Activated T-cell treated with anti-CD3 and anti-CD28 coated beads, Interleukin-2, amount 50 U/mL, for 1 hour (primary cell): ENCODE measurements around the gene NXPE2.
"Not testable (repeated sequence)": the region's sequence is repeated elsewhere in the genome, so short reads cannot be mapped to it uniquely, and the experiment has no call there.

Source experiments
- DNase-seq: peaks from one replicate; pipeline ENCODE4 v3.0.0-alpha.2; 2020

NXPE2 gene

GRCh38 chr11:114678125-114679036 is at the start of gene NXPE2:
TSS of gene NXPE2 (plus strand) at chr11:114678527. CDS start at chr11:114678576, 49 bp downstream.
- no peak for DNase-seq

DNA sequence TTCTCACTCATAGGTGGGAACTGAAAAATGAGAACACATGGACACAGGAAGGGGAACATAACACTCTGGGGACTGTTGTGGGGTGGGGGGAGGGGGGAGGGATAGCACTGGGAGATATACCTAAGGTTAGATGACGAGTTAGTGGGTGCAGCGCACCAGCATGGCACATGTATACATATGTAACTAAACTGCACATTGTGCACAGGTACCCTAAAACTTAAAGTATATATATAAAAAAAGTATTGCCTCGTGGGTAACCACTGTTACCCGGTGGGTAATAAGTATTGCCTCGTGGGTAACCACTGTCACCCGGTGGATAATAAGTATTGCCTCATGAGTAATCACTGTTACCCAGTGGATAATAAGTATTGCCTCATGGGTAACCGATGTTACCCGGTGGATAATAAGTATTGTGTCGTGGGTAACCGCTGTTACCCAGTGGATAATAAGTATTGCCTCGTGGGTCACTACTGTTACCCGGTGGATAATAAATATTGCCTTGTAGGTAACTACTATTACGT is 46.8 kb upstream of the NXPE2 start:
- DNase-seq = not testable (repeated sequence)

DNA sequence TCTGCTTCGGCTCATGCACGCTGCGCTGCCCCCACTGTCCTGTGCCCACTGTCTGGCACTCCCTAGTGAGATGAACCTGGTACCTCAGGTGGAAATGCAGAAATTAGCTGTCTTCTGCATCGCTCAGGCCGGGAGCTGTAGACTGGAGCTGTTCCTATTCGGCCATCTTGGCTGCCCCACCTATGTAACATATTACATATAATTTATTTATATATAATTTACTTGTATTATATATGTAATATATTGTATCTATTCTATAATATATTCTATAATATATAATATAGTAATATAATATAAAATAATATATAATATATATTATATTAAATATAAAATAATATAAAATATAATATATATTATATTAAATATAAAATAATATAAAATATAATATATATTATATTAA is 38.9 kb upstream of the NXPE2 start:
- DNase-seq = not testable (repeated sequence)

DNA sequence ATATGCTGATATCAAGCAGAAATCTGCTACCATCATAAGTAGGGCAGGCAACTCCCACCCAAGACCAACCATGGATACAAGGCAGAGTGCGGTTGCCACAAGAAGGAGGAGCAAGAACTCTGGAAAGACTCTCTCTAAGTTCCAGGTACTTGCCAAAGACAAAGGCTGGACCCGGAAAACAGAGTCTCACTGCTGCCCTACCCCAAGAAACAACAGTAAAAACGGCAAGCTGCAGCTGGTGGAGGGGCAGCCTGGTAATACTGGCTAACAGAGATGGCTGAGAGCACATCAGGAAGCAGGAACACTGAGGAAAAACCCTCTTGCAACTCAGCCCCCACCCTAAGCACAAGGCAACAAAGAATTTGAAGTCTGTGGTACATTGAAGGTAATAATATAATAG is 27.7 kb upstream of the NXPE2 start:
- no peak for DNase-seq

- DNase-seq = no peak
Observed at GRCh38 chr11:114651145-114651718, 27.1 kb upstream of the NXPE2 start.

- DNase-seq = no peak
Observed at GRCh38 chr11:114653148-114653547, 25.2 kb upstream of the NXPE2 start.

DNA sequence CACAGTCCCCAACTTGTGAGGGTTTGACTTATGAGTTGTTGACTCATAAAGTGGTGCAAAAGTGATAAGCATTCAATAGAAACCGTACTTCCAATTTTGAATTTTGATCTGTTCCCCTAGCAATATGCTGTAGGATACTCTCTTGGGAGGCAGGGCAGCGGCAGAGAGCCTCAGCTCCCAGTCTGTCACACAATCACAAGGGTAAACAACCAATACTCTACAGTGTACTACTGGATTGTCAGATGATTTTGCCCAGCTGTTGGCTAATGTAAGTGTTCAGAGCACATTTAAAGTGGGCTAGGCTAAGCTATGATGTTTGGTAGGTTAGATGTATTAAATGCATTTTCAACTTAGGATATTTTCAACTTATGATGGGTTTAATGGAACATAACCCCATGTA is 13.7 kb upstream of the NXPE2 start:
- DNase-seq = no peak

DNA sequence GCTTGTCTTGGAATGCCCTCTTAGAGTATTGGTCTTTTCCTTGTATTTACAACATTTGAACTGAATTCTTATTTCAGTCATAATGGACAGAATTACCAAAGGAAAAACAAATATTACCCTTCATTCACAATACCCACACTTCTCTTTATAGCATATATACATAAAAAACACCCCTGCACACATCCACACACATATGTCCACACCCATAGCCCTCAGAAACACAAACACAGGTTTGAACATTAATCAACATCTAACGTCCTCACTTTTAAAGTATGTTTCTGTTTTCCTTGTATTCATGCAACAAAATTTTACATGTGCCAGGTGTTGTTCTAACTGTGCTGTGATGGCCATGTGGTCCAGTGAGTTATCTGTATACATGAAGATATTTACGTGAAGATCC is 11.6 kb upstream of the NXPE2 start:
- DNase-seq = no peak

DNA sequence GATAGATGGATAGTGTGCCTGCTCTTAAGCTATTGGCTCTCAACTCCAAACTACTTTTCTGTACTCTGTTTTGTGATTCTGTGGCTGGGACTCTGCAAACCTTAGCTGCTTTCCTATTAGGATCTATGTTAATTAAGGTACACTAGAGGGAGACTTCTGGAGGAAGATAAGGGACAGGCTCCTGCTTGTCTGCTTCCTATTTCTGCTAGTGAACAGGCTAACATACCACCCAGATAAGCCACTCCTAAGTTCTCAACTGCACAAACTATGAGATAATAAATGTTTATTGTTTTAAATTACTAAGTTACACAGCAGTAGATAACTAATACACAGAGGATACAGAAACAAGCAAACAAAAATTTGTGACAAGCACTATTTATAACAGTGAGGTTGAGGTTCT is 10.2 kb upstream of the NXPE2 start:
- no peak for DNase-seq

GRCh38 chr11:114673661-114674060 is 4.7 kb upstream of the NXPE2 start:
- DNase-seq = no peak

DNA sequence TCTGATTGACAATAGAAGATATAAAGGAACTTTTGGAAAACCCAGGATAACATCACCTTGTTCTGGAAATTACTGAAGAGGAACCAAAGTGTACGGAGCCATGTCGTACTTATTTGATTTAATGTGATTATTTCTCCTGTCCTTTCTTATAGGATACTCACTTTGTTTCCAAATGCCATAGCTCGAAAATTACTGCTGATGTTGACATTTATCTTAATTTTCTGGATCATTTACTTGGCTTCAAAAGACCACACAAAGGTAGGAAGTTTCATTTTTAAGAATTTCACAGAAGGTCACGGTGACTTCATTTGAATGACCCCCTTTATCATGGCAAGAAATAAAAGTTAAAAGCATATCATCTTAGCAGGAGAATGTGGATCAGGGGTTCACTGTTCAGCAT is 1.2 kb downstream of the NXPE2 start:
- no peak for DNase-seq

DNA sequence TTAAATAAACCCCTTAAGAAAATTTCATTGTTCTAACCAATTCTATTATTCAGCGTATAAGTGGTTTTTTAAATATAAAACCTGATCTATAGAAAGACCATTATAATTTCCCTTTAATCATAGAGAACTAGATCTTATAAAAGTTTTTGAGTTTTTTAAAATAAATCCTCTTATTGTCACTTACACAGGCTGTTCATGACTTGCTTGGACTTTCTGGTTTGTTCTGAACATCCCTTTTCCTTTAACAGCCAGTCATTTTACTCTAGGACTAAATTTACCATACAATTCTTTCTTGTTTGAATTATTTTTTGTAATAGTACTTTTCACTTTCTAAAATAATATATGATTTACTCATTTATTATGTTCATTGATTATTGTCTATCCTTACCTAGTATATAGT is 4.7 kb downstream of the NXPE2 start:
- no peak for DNase-seq

- no peak for DNase-seq
Observed at GRCh38 chr11:114684636-114685035, 6.3 kb downstream of the NXPE2 start.

DNA sequence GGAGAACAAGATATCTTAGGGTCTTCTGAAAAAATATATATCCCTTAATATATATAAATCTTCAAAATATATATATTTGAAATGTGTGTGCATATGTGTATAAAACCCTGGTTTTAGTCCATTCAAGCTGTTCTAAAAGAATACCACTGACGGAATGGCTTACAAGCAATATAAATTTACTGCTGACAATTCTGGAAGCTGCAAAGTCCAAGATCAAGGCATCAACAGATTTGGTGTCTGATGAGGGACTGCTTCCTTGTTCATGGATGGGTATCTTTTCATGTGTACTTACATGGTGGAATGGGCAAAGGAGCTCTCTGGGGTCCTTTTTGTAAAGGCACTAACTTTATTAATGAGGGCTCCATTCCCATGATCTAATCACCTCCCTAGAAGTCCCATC is 6.8 kb downstream of the NXPE2 start:
- DNase-seq = no peak

- DNase-seq = no peak
Observed at GRCh38 chr11:114705280-114706024, 27.1 kb downstream of the NXPE2 start.

- no peak for DNase-seq
Observed at GRCh38 chr11:114709960-114710359, 31.6 kb downstream of the NXPE2 start.

- no peak for DNase-seq
Observed at GRCh38 chr11:114713756-114714155, 35.4 kb downstream of the NXPE2 start.

- no peak for DNase-seq
Observed at GRCh38 chr11:114719562-114719961, 41.2 kb downstream of the NXPE2 start.

DNA sequence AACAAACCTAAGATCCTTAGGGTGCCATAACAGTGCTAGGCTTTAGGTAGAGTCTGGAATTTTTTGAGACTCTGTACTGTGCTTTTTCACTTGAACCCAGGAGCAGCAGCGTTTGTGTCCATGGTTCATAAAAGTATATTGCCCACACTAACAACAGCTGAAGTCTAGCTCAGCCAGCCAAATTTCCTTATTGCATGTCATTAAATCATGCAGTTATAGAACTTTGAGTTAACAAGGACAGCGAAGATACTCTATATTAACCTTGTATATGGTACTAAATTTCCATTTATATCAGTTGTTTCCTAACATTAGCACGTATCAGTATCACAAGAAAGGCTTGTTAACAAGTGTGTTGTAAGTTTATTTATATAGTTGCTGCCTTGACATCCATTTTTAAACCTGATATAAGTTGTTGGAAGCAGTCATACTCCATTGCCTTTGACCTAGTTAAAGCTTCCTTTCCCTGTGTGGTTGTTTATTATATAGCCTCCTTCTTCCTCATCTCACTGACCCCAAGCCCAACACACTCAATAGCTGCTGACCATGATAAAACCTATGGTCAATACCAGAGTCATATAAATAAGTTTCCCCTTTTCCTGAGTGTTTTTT is 46.7 kb downstream of the NXPE2 start:
- no peak for DNase-seq

DNA sequence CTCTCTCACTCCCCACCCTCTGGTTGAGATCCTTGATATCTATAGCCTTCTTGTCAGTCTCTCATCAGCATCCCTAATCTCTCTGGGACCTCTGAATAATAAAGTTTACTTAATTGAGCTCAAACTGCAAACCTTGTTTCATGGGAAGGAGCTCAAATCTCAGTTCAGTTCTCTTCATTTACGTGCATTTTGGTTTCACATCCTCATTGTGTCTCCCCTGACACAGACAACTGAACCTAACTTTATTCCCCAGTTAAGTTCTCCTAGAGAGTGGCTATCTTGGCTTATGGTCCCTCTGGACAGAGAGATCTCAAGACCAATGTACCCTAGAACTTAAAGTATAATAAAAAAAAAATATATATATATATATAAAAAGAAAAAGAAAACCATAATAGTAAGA is 47.3 kb downstream of the NXPE2 start:
- no peak for DNase-seq

- DNase-seq = no peak
Observed at GRCh38 chr11:114736806-114737205, 58.5 kb downstream of the NXPE2 start.

DNA sequence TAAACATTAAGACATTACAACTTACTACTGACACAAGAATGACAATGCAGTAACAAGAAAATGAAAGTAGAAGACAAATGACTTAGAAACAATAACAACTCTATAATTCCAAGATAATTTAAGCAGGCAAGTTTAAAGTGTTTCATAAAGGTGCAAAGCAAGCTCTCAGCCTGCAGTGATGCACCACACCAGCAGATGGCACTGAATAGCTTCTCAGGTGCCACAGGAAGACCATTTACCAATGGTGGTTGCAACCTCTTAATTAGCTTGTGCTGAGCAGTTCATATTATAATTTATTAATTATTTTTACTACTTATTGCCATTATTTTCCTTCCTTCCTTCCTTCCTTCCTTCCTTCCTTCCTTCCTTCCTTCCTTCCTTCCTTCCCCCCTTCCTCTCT is 60.6 kb downstream of the NXPE2 start:
- DNase-seq = peak; percentile 18

DNA sequence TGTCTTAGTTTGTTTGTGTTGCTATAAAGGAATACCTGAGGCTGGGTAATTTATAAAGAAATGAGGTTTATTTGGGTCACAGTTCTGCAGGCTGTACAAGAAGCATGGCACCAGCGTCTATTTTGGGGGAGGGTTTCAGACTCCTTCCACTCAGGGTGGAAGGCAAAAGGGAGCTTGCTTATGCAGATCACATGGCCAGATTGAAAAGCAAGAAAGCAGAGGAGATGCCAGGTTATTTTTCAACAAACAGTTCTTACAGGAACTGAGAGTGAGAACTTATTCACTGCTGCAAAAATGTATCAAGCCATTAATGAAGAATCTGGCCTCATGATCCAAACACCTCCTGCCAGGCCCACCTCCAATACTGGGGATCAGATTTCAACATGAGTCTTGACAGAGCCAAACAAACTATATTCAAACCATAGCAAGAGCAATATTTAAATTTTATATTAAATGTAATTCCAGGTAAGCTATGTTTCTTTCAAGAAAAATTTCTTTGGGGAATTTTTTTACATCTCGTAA is 66.9 kb downstream of the NXPE2 start:
- no peak for DNase-seq
